BJ (cell line): Measurements from ENCODE around the gene PALLD. TPM values are rescaled to one million over a fixed set of nuclear protein-coding genes. Genes with fewer than 3 reads are reported as not detected.

Source experiments
- CTCF ChIA-PET: fragments of 350-600 bp; formaldehyde crosslinking; extraction: SDS; loops from one replicate; lab custom pipeline; 2021; ENCODE audit warnings: antibody characterized with exemption, inconsistent platforms; lab: Yijun Ruan, JAX
- POLR2A ChIA-PET: fragments of 300-600 bp; sonication (Branson Sonifier 250); formaldehyde crosslinking; extraction: SDS; loops from one replicate; lab custom pipeline; 2021; ENCODE audit warnings: antibody characterized with exemption; lab: Charles Lee
- DNase-seq: peaks from one replicate; pipeline ENCODE4 v3.0.0-alpha.2; 2011; ENCODE audit warnings: low read depth
- H3K27me3 ChIP-seq: 2 replicates; pipeline ENCODE4 v1.6.0; 2011; ENCODE audit warnings: low read length; ENCODE audit not compliant: control insufficient read depth, insufficient read depth
- H3K36me3 ChIP-seq: 2 replicates; pipeline ENCODE4 v1.5.1; 2011; ENCODE audit warnings: low read length; ENCODE audit not compliant: control insufficient read depth, insufficient read depth
- H3K4me3 ChIP-seq: 2 replicates; pipeline ENCODE4 v1.5.1; 2011; ENCODE audit warnings: low read depth, mild to moderate bottlenecking, control low read depth, low read length
- polyA plus RNA-seq: library from polyadenylated mRNA; depleted of rRNA; stranded (reverse); fragments of >200 nt; gene quantifications from 2 replicates; pipeline ENCODE4 v1.2.3, GENCODE V29; 2011
- TF ChIP-seq, protein P1 (sequence below): IDR thresholded peaks from 2 replicates; pipeline ENCODE4 v1.5.1; 2011; ENCODE audit warnings: low read depth, mild to moderate bottlenecking, control low read depth, inconsistent platforms, low read length, moderate library complexity; ENCODE audit not compliant: insufficient read depth

The PALLD gene
- polyA plus RNA-seq, 1 experiment, result 30.3 TPM

DNA sequence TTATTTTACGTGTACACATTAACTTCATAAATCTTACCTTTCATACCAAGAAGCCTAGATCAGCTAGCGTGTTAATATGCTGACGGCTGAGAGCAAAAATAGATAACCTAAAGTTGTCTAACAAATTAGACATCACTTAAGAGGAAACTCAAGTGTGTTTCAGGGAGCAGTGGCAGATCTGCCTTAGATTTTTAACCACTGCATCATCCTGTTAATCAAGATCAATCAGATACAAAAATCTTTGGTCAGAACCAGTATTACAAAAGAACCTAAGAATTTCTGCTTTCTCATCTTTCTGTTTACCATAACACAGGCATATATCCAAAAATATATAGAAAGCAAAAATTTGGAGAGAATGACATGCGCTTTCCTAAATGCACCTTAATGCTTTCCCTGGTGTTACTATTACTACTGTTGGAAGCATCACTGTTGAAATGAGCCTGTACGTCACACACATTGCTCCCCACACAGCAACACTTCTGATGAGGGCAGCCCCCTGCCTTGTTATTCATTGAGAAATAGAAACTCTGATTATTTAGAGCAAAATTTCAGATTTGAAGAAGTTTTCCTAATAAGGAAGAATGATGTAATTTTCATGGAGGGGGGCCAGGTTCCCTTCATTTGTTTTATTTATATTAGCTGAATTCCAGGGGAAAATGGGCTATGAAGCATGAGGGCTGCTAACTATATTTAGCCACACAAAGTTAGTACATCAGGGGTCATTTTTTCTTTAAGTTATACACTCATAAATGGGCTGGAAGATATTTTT, 360.9 kb downstream of the PALLD start:
- DNase-seq, result no peak
- ChIA-PET CTCF (interaction anchor here (0.9 to 1.6 kb wide), 2 partner anchors 63 to 148 kb away, joined by 3 read pairs; no protein-coding TSS in a partner anchor), POLR2A (no interaction called here)
- Histone ChIP-seq H3K4me3 (no peak overlapping the region), H3K36me3 (peaks cover 2% of the 10 kb centered on the region), H3K27me3 (no peaks in the 10 kb centered on the region)
- TF ChIP-seq, protein P1, sequence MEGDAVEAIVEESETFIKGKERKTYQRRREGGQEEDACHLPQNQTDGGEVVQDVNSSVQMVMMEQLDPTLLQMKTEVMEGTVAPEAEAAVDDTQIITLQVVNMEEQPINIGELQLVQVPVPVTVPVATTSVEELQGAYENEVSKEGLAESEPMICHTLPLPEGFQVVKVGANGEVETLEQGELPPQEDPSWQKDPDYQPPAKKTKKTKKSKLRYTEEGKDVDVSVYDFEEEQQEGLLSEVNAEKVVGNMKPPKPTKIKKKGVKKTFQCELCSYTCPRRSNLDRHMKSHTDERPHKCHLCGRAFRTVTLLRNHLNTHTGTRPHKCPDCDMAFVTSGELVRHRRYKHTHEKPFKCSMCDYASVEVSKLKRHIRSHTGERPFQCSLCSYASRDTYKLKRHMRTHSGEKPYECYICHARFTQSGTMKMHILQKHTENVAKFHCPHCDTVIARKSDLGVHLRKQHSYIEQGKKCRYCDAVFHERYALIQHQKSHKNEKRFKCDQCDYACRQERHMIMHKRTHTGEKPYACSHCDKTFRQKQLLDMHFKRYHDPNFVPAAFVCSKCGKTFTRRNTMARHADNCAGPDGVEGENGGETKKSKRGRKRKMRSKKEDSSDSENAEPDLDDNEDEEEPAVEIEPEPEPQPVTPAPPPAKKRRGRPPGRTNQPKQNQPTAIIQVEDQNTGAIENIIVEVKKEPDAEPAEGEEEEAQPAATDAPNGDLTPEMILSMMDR, result no peak

DNA sequence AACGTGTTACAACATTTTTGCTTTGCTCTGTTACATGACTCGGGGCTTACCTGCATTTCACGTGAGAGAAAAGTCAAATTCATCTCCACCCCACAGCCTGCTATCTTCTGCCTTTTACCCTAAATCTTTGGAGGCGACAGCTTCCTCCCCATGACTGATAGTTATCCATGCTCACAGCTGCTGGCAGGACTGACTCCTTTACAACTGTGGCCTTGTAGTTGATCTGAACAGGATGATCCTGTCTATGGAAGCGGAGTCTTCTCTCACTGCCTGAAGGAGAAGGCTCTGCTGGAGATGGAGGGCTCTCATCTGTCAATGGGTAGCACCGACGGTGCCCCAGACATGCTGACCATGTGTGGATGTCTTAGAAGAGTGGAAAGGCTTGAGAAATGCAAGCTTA, 362.2 kb downstream of the PALLD start:
- no peak for DNase-seq
- POLR2A ChIA-PET, result no interaction called here
- Histone ChIP-seq H3K4me3 (no peak overlapping the region), H3K27me3 (no peaks in the 10 kb centered on the region), H3K36me3 (peaks cover 1% of the 10 kb centered on the region; the same call in 1 of the 2 replicates)
- TF ChIP-seq, protein P1, result no peak
- CTCF ChIA-PET, result no interaction called here

DNA sequence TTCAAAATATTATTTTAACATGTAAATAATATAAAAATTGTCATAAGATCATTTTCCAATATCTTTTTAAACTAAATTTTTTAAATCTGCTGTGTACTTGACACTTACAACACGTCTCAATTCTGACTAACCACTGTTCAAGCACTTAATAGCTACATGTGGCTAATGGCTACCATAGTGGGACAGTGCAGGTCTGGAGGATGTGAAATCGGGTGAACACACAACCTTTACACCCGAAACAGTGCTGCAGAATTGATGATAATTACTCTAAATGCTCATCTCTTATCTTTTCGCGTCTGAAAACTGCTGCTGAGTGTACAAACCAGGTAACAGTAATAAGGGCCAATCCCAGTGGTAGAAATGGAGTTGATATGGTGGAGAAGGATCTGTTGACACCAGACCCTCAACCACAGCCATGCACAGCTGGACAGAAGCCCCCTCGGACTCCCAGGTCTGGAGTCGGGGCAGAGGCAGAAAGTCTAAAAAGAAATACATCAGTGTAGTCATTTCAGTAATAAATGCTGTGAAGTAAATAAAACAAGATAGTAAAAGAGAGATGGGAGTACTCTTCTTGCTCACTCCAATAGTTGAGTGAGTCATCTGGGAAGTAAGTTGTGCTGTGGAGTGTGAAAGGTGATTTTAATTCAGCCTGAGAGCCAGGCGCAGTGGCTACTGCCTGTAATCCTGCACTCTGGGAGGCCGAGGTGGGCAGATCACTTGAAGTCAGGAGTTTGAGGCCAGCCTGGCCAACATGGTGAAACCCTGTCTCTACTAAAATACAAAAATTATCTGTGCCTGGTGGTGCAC, 363.2 kb downstream of the PALLD start:
- ChIA-PET POLR2A (no interaction called here), CTCF (interaction anchor here (0.9 to 1.7 kb wide), 3 partner anchors 57 to 346 kb away, joined by 3 to 4 read pairs (median 4); no protein-coding TSS in a partner anchor)
- TF ChIP-seq, protein P1, result no peak
- Histone ChIP-seq H3K4me3 (no peak overlapping the region), H3K36me3 (peaks cover 1% of the 10 kb centered on the region; the same call in 1 of the 2 replicates), H3K27me3 (no peaks in the 10 kb centered on the region)
- no peak for DNase-seq

DNA sequence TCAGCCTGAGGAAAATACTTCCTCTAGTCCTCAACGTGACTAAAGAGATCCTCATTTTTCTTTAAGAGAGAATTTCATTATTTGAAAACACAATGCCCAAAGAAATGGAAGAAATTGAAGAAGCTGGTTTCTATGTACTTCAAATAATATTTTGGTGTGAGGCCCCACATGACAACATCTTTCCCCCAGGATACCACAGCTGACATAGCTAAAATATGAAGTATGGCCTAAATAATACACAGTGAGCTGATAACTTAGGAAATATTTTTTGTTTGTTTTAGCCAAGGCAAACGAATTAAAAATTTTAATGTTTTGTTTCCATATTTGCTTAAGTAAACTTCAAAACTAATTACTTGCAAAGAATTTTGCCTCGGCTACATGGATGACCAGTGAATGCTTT, 364.0 kb downstream of the PALLD start:
- POLR2A ChIA-PET, result no interaction called here
- CTCF ChIA-PET, result interaction anchor here (0.9 to 1.7 kb wide), 3 partner anchors 56 to 347 kb away, joined by 3 to 4 read pairs (median 4); no protein-coding TSS in a partner anchor
- no peak for DNase-seq
- TF ChIP-seq, protein P1, result no peak
- Histone ChIP-seq H3K27me3 (no peaks in the 10 kb centered on the region), H3K4me3 (no peak overlapping the region), H3K36me3 (peaks cover 1% of the 10 kb centered on the region; the same call in 1 of the 2 replicates)
